ENCODE data around the gene MTMR1.

MTMR1 gene

DNA sequence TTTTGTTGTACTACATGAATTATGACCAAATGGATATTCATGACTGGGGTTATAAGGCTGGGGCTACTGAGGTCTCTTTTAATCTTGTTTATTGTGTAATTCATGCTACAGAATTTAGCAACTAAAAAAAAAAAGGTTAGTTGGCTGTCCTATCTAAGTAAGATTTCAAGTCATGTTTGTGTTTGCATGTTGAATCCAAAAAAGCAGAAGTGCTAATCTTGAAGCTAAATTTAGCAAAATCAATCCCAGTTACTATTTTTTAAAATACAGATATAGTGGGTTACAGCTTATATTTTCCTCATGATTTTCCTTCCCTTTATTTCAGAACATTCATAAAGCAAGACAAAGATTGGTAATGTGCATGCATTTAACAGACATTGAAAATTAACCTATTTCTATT is 19.4 kb downstream of the MTMR1 start:
- H2AFZ ChIP-seq (ENCODE audit: low read depth, low read length, severe bottlenecking), result no peak overlapping the region
- H3K9me2 ChIP-seq (replicated peaks; ENCODE audit: insufficient read depth, low read length), result no peaks in the 10 kb centered on the region
- H3F3A ChIP-seq (ENCODE audit: insufficient read depth), result peaks cover 2% of the 10 kb centered on the region; the same call in 1 of the 2 replicates
- H3K4me3 ChIP-seq (ENCODE audit: insufficient read depth, low read length, poor library complexity, severe bottlenecking), result no peak overlapping the region
- no peaks in the 10 kb centered on the region for H3K36me3 ChIP-seq (ENCODE audit: low read length)
- no peak overlapping the region; the same call in 1 of the 2 replicates for H3K27ac ChIP-seq (ENCODE audit: low read depth, low read length)
- H3K9ac ChIP-seq (ENCODE audit: low read length), result no peak overlapping the region
- H3K9me3 ChIP-seq (ENCODE audit: insufficient read depth, low read length), result no peaks in the 10 kb centered on the region
- no peak overlapping the region for H3K4me2 ChIP-seq (ENCODE audit: low read depth, low read length, poor library complexity, severe bottlenecking)
- no peak for TF ChIP-seq EZH2phosphoT487 (conservative IDR thresholded peaks at IDR 0.05; ENCODE audit: low read length)
- peaks cover 7% of the 10 kb centered on the region for H3K79me2 ChIP-seq (ENCODE audit: insufficient read depth, low read length)
- no peaks in the 10 kb centered on the region for H3K27me3 ChIP-seq (ENCODE audit: low read length)
- no peaks in the 10 kb centered on the region for H4K20me1 ChIP-seq (ENCODE audit: low read depth, low read length)

DNA sequence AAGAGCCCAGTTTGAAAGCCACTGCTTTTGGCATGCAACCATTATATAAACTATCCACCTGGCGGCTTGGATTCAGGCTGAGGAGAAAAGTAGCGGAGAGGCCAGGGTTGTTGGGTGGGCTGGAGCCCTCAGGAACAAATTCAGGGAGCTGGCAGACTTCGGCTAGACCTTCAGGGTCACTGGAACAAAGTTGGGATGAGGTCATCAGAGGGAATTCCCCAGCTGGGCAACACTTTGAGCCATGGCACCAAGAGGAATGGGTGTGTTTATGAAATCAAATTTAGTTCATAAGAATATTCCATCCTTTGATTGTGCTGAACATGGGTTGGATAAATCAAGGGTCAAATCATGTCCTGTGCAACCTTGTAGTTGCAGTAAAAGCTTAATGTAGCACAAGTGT is 22.0 kb downstream of the MTMR1 start:
- Histone ChIP-seq H3K9me3 (ENCODE audit: insufficient read depth, low read length) (no peaks in the 10 kb centered on the region), H3K79me2 (ENCODE audit: insufficient read depth, low read length) (peaks cover 9% of the 10 kb centered on the region), H3K4me2 (ENCODE audit: low read depth, low read length, poor library complexity, severe bottlenecking) (no peak overlapping the region), H3F3A (ENCODE audit: insufficient read depth) (peaks cover 2% of the 10 kb centered on the region; the same call in 1 of the 2 replicates), H2AFZ (ENCODE audit: low read depth, low read length, severe bottlenecking) (no peak overlapping the region), H3K36me3 (ENCODE audit: low read length) (no peaks in the 10 kb centered on the region), H3K4me3 (ENCODE audit: insufficient read depth, low read length, poor library complexity, severe bottlenecking) (no peak overlapping the region), H3K9me2 (replicated peaks; ENCODE audit: insufficient read depth, low read length) (no peaks in the 10 kb centered on the region), H4K20me1 (ENCODE audit: low read depth, low read length) (no peaks in the 10 kb centered on the region), H3K27ac (ENCODE audit: low read depth, low read length) (no peak overlapping the region), H3K9ac (ENCODE audit: low read length) (no peak overlapping the region), H3K27me3 (ENCODE audit: low read length) (no peaks in the 10 kb centered on the region)
- TF ChIP-seq, protein P1, sequence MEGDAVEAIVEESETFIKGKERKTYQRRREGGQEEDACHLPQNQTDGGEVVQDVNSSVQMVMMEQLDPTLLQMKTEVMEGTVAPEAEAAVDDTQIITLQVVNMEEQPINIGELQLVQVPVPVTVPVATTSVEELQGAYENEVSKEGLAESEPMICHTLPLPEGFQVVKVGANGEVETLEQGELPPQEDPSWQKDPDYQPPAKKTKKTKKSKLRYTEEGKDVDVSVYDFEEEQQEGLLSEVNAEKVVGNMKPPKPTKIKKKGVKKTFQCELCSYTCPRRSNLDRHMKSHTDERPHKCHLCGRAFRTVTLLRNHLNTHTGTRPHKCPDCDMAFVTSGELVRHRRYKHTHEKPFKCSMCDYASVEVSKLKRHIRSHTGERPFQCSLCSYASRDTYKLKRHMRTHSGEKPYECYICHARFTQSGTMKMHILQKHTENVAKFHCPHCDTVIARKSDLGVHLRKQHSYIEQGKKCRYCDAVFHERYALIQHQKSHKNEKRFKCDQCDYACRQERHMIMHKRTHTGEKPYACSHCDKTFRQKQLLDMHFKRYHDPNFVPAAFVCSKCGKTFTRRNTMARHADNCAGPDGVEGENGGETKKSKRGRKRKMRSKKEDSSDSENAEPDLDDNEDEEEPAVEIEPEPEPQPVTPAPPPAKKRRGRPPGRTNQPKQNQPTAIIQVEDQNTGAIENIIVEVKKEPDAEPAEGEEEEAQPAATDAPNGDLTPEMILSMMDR (IDR thresholded peaks at IDR 0.05; ENCODE audit: insufficient read depth, low read length, poor library complexity, severe bottlenecking), result no peak
- TF ChIP-seq EZH2phosphoT487 (conservative IDR thresholded peaks at IDR 0.05; ENCODE audit: low read length), result no peak

DNA sequence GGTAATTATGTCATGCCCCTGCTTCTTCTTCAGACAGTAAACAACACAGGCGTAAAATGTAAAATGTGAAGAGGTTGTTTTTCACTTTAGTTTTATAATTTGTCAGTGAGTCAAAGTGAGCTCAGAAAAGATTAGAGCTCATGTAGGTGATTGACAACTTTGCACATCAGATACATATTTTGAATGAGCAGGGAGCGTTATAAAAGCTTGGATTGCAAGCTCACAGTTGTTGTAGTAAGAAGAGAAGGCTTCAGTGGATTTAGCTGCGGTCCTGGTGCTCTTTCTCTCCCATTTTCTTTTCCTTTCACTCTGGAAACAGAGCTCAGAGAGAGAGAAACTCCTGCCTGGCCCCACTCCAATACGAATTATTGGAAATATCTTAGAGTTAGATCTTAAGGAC is 26.4 kb downstream of the MTMR1 start:
- Histone ChIP-seq H3K27me3 (ENCODE audit: low read length) (no peaks in the 10 kb centered on the region), H3K9me2 (replicated peaks; ENCODE audit: insufficient read depth, low read length) (no peaks in the 10 kb centered on the region), H3K27ac (ENCODE audit: low read depth, low read length) (no peak overlapping the region), H4K20me1 (ENCODE audit: low read depth, low read length) (no peaks in the 10 kb centered on the region), H3K4me2 (ENCODE audit: low read depth, low read length, poor library complexity, severe bottlenecking) (no peak overlapping the region), H3K36me3 (ENCODE audit: low read length) (peaks cover 4% of the 10 kb centered on the region; the same call in 1 of the 2 replicates), H3K9me3 (ENCODE audit: insufficient read depth, low read length) (no peaks in the 10 kb centered on the region), H3K4me3 (ENCODE audit: insufficient read depth, low read length, poor library complexity, severe bottlenecking) (no peak overlapping the region), H3F3A (ENCODE audit: insufficient read depth) (peaks cover 2% of the 10 kb centered on the region; the same call in 1 of the 2 replicates), H2AFZ (ENCODE audit: low read depth, low read length, severe bottlenecking) (no peak overlapping the region), H3K79me2 (ENCODE audit: insufficient read depth, low read length) (peaks cover 12% of the 10 kb centered on the region; the same call in 1 of the 2 replicates), H3K9ac (ENCODE audit: low read length) (no peak overlapping the region)
- TF ChIP-seq, protein P1 (IDR thresholded peaks at IDR 0.05; ENCODE audit: insufficient read depth, low read length, poor library complexity, severe bottlenecking), result no peak
- no peak for TF ChIP-seq EZH2phosphoT487 (conservative IDR thresholded peaks at IDR 0.05; ENCODE audit: low read length)

DNA sequence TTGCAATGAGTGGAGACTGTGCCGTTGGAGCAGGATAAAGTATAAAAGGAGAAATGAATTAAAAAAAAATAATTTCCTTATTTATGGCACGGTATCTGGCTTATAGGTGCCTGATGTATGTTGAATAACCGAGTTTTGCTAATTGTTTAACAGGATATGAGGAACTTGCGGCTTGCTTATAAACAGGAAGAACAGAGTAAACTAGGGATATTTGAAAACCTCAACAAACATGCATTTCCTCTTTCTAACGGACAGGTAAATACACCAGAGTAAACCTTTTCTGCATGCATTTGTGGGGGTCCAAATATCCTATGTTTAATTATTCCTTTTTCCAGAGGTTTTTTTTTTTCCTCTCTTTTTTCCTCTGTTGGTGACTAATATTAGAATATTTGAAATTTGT is 36.8 kb downstream of the MTMR1 start:
- H3K9me3 ChIP-seq (ENCODE audit: insufficient read depth, low read length), result no peaks in the 10 kb centered on the region
- no peaks in the 10 kb centered on the region for H4K20me1 ChIP-seq (ENCODE audit: low read depth, low read length)
- H3F3A ChIP-seq (ENCODE audit: insufficient read depth), result no peaks in the 10 kb centered on the region
- H3K9me2 ChIP-seq (replicated peaks; ENCODE audit: insufficient read depth, low read length), result no peaks in the 10 kb centered on the region
- TF ChIP-seq EZH2phosphoT487 (conservative IDR thresholded peaks at IDR 0.05; ENCODE audit: low read length), result no peak
- TF ChIP-seq, protein P1 (IDR thresholded peaks at IDR 0.05; ENCODE audit: insufficient read depth, low read length, poor library complexity, severe bottlenecking), result no peak
- H3K27me3 ChIP-seq (ENCODE audit: low read length), result no peaks in the 10 kb centered on the region
- no peaks in the 10 kb centered on the region for H3K36me3 ChIP-seq (ENCODE audit: low read length)
- H3K9ac ChIP-seq (ENCODE audit: low read length), result no peak overlapping the region
- no peak overlapping the region for H3K27ac ChIP-seq (ENCODE audit: low read depth, low read length)
- H3K4me3 ChIP-seq (ENCODE audit: insufficient read depth, low read length, poor library complexity, severe bottlenecking), result no peak overlapping the region
- peaks cover 9% of the 10 kb centered on the region; the same call in 1 of the 2 replicates for H3K79me2 ChIP-seq (ENCODE audit: insufficient read depth, low read length)
- no peak overlapping the region for H2AFZ ChIP-seq (ENCODE audit: low read depth, low read length, severe bottlenecking)
- no peak overlapping the region for H3K4me2 ChIP-seq (ENCODE audit: low read depth, low read length, poor library complexity, severe bottlenecking)
